ENCODE results near the gene KLHL29.

Gene KLHL29

DNA sequence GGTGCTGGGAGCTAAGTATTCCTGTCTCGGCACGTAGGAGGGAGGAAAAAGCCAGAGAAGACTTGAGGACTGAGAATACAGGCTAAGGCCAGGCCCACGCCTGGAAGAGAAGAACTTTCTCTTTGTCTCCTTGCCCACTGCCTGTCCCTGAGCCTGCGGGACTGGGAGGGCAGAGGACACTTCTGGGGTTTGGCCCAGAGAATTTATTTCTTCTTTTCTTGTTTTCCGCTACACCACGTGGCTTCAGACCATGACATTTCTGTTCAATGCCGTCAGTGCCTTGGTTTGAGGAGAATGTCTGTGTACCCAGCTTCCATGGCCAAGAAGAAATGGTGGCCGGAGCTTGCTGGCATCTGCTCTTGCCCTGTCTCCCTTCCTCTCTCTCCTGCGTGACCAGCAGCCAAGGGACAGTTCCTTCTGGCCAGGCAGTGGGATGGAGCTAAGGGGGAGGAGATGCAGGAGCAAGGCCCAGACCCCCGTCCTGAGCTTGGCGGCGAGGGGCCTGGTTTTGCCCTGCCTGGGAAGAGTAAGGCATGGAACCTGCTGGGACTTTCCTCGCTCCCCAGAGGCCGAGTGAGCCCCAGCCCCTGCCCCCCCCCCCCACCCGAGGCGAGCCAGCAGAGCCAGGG, 140.3 kb downstream of the KLHL29 start:
- no peak overlapping the region for H3K4me3 ChIP-seq (ENCODE audit: low read length)
- H3K27ac ChIP-seq (ENCODE audit: low read depth, low read length) = peak overlapping the region; percentile 94
- H3K9ac ChIP-seq (ENCODE audit: low read length) = no peak overlapping the region
- no peaks in the 10 kb centered on the region for H3K27me3 ChIP-seq (ENCODE audit: control insufficient read depth, insufficient read depth, low read length)
- H3K36me3 ChIP-seq (ENCODE audit: control insufficient read depth, insufficient read depth, low read length) = no peaks in the 10 kb centered on the region
- H3K4me1 ChIP-seq (ENCODE audit: control insufficient read depth, insufficient read depth, low read length) = peaks cover 25% of the 10 kb centered on the region

DNA sequence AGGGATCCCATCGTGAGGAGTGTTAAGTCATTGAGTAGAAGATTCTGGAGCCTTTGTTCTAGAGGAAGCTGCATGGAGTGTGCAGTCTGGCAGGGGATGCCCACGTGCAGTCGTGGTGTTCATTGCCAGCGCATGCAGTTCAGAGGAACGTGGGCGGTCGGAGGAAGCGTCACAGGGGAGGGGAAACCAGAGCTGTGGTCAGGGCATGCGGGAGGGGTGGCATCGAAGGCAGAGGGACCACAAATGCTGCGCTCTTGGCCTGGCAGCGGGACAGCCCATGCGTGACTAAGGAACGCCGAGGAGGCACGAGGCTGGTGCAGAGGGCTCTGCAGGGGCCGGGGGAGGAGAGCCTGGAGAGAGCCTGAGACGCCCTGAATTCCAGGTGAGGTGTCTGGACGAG, 141.1 kb downstream of the KLHL29 start:
- H3K36me3 ChIP-seq (ENCODE audit: control insufficient read depth, insufficient read depth, low read length) = no peaks in the 10 kb centered on the region
- peak overlapping the region; percentile 94 for H3K27ac ChIP-seq (ENCODE audit: low read depth, low read length)
- no peaks in the 10 kb centered on the region for H3K27me3 ChIP-seq (ENCODE audit: control insufficient read depth, insufficient read depth, low read length)
- peaks cover 25% of the 10 kb centered on the region for H3K4me1 ChIP-seq (ENCODE audit: control insufficient read depth, insufficient read depth, low read length)
- H3K4me3 ChIP-seq (ENCODE audit: low read length) = no peak overlapping the region
- H3K9ac ChIP-seq (ENCODE audit: low read length) = no peak overlapping the region

GRCh38 chr2:23526835-23527790, 142.1 kb downstream of the KLHL29 start:
- H3K36me3 ChIP-seq (ENCODE audit: control insufficient read depth, insufficient read depth, low read length) = no peaks in the 10 kb centered on the region
- peaks cover 28% of the 10 kb centered on the region for H3K4me1 ChIP-seq (ENCODE audit: control insufficient read depth, insufficient read depth, low read length)
- no peak overlapping the region for H3K9ac ChIP-seq (ENCODE audit: low read length)
- no peaks in the 10 kb centered on the region for H3K27me3 ChIP-seq (ENCODE audit: control insufficient read depth, insufficient read depth, low read length)
- H3K4me3 ChIP-seq (ENCODE audit: low read length) = no peak overlapping the region
- no peak overlapping the region for H3K27ac ChIP-seq (ENCODE audit: low read depth, low read length)

- Histone ChIP-seq H3K4me3 (ENCODE audit: low read length) (no peak overlapping the region), H3K27me3 (ENCODE audit: control insufficient read depth, insufficient read depth, low read length) (no peaks in the 10 kb centered on the region), H3K36me3 (ENCODE audit: control insufficient read depth, insufficient read depth, low read length) (no peaks in the 10 kb centered on the region)
Observed at GRCh38 chr2:23528171-23528570, 143.2 kb downstream of the KLHL29 start.

GRCh38 chr2:23528690-23529089, 143.7 kb downstream of the KLHL29 start:
- Histone ChIP-seq H3K4me1 (ENCODE audit: control insufficient read depth, insufficient read depth, low read length) (peaks cover 34% of the 10 kb centered on the region), H3K36me3 (ENCODE audit: control insufficient read depth, insufficient read depth, low read length) (no peaks in the 10 kb centered on the region), H3K27me3 (ENCODE audit: control insufficient read depth, insufficient read depth, low read length) (no peaks in the 10 kb centered on the region), H3K9ac (ENCODE audit: low read length) (no peak overlapping the region), H3K4me3 (ENCODE audit: low read length) (no peak overlapping the region), H3K27ac (ENCODE audit: low read depth, low read length) (no peak overlapping the region)

More at GRCh38 chr2:23528171-23528570, 143.2 kb downstream of the KLHL29 start:
- Histone ChIP-seq H3K9ac (ENCODE audit: low read length) (no peak overlapping the region), H3K27ac (ENCODE audit: low read depth, low read length) (no peak overlapping the region), H3K4me1 (ENCODE audit: control insufficient read depth, insufficient read depth, low read length) (peaks cover 34% of the 10 kb centered on the region)

- H3K36me3 ChIP-seq (ENCODE audit: control insufficient read depth, insufficient read depth, low read length) = no peaks in the 10 kb centered on the region
- peaks cover 27% of the 10 kb centered on the region for H3K4me1 ChIP-seq (ENCODE audit: control insufficient read depth, insufficient read depth, low read length)
- no peak overlapping the region for H3K4me3 ChIP-seq (ENCODE audit: low read length)
- H3K27me3 ChIP-seq (ENCODE audit: control insufficient read depth, insufficient read depth, low read length) = no peaks in the 10 kb centered on the region
- H3K27ac ChIP-seq (ENCODE audit: low read depth, low read length) = no peak overlapping the region
- H3K9ac ChIP-seq (ENCODE audit: low read length) = no peak overlapping the region
Observed at GRCh38 chr2:23529659-23530058, 144.7 kb downstream of the KLHL29 start.

DNA sequence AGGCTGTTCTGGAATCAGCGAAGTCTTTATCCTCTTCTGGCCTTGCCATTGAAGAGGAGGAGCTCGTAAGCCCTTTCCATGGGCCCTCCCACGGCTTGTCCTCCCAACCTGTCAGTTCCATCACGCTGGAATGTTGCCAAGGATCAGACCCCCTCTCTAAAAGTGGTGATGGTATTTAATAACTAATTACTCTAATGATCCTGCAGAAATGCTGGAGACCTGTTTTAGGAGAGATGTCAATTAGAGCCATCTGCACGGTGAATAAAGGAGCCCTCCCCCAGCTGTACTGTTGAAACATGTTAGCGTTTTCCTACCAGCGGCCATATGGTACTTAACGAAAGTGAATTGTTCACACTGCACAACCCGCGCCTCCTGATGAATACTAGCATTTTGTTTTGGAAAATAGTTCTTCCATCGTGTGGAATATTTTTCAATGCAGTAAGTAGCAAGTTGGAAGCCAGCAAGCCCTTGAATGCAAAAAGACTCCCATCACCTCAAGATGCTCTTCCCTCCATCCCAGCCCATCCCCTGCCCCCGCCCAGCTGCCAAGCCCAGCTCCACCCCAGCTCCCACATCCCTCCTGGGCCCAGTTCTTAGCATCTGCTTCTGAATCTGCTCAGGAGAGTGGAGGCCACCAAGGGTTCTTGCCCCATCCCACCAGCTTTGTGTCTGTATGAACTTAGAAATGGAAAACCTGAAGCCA, 145.4 kb downstream of the KLHL29 start:
- H3K27ac ChIP-seq (ENCODE audit: low read depth, low read length) = no peak overlapping the region
- no peaks in the 10 kb centered on the region for H3K36me3 ChIP-seq (ENCODE audit: control insufficient read depth, insufficient read depth, low read length)
- no peaks in the 10 kb centered on the region for H3K27me3 ChIP-seq (ENCODE audit: control insufficient read depth, insufficient read depth, low read length)
- H3K4me3 ChIP-seq (ENCODE audit: low read length) = no peak overlapping the region
- no peak overlapping the region for H3K9ac ChIP-seq (ENCODE audit: low read length)
- H3K4me1 ChIP-seq (ENCODE audit: control insufficient read depth, insufficient read depth, low read length) = peaks cover 20% of the 10 kb centered on the region

- H3K27me3 ChIP-seq (ENCODE audit: control insufficient read depth, insufficient read depth, low read length) = no peaks in the 10 kb centered on the region
- H3K9ac ChIP-seq (ENCODE audit: low read length) = no peak overlapping the region
- H3K4me1 ChIP-seq (ENCODE audit: control insufficient read depth, insufficient read depth, low read length) = peaks cover 19% of the 10 kb centered on the region
- no peak overlapping the region for H3K27ac ChIP-seq (ENCODE audit: low read depth, low read length)
- no peak overlapping the region for H3K4me3 ChIP-seq (ENCODE audit: low read length)
- no peaks in the 10 kb centered on the region for H3K36me3 ChIP-seq (ENCODE audit: control insufficient read depth, insufficient read depth, low read length)
Observed at GRCh38 chr2:23530909-23531276, 145.9 kb downstream of the KLHL29 start.

GRCh38 chr2:23531280-23531679, 146.3 kb downstream of the KLHL29 start:
- Histone ChIP-seq H3K27me3 (ENCODE audit: control insufficient read depth, insufficient read depth, low read length) (no peaks in the 10 kb centered on the region), H3K4me3 (ENCODE audit: low read length) (no peak overlapping the region), H3K36me3 (ENCODE audit: control insufficient read depth, insufficient read depth, low read length) (no peaks in the 10 kb centered on the region), H3K4me1 (ENCODE audit: control insufficient read depth, insufficient read depth, low read length) (peaks cover 19% of the 10 kb centered on the region), H3K9ac (ENCODE audit: low read length) (no peak overlapping the region), H3K27ac (ENCODE audit: low read depth, low read length) (no peak overlapping the region)

- peak overlapping the region; percentile 82 for H3K27ac ChIP-seq (ENCODE audit: low read depth, low read length)
Observed at GRCh38 chr2:23531881-23532280, 146.9 kb downstream of the KLHL29 start.

GRCh38 chr2:23532391-23533337, 147.7 kb downstream of the KLHL29 start:
- Histone ChIP-seq H3K9ac (ENCODE audit: low read length) (no peak overlapping the region), H3K4me3 (ENCODE audit: low read length) (peak overlapping the region; percentile 10), H3K27ac (ENCODE audit: low read depth, low read length) (peak overlapping the region; percentile 82), H3K36me3 (ENCODE audit: control insufficient read depth, insufficient read depth, low read length) (no peaks in the 10 kb centered on the region), H3K27me3 (ENCODE audit: control insufficient read depth, insufficient read depth, low read length) (no peaks in the 10 kb centered on the region), H3K4me1 (ENCODE audit: control insufficient read depth, insufficient read depth, low read length) (peaks cover 21% of the 10 kb centered on the region)

More at GRCh38 chr2:23531881-23532280, 146.9 kb downstream of the KLHL29 start:
- Histone ChIP-seq H3K27me3 (ENCODE audit: control insufficient read depth, insufficient read depth, low read length) (no peaks in the 10 kb centered on the region), H3K36me3 (ENCODE audit: control insufficient read depth, insufficient read depth, low read length) (no peaks in the 10 kb centered on the region), H3K4me1 (ENCODE audit: control insufficient read depth, insufficient read depth, low read length) (peaks cover 21% of the 10 kb centered on the region), H3K9ac (ENCODE audit: low read length) (no peak overlapping the region), H3K4me3 (ENCODE audit: low read length) (no peak overlapping the region)
